CD4-positive, CD25-positive, alpha-beta regulatory T cell (primary cell): ENCODE results near the gene MRPS27. TPM values are rescaled to one million over a fixed set of nuclear protein-coding genes. Genes with fewer than 3 reads are reported as not detected.
"Not testable (repeated sequence)": the region's sequence is repeated elsewhere in the genome, so short reads cannot be mapped to it uniquely, and the experiment has no call there.

Source experiments
- ATAC-seq, 2 donors: fragments of 150-1000 bp; cut with Tn5 transposase; one replicate each; pipeline ENCODE4 v1.10.0; 2021; ENCODE audit warnings: low read depth in 2 of 2, moderate number of reproducible peaks in 2 of 2, moderate library complexity in 1 of 2
- DNase-seq, 3 donors: peaks; one replicate each; pipeline versions ENCODE4 v3.0.0 to v3.0.0-alpha.2; 2012 to 2022; ENCODE audit warnings: mixed read lengths in 1 of 3
- H3K27ac ChIP-seq: one replicate; pipeline ENCODE4 v1.7.0; 2013; ENCODE audit warnings: mild to moderate bottlenecking, low read length; ENCODE audit not compliant: insufficient read depth, poor library complexity, severe bottlenecking
- H3K27me3 ChIP-seq: one replicate; pipeline ENCODE4 v1.7.0; 2013; ENCODE audit warnings: low read length; ENCODE audit not compliant: control insufficient read depth, insufficient read depth
- H3K36me3 ChIP-seq: one replicate; pipeline ENCODE4 v1.7.0; 2013; ENCODE audit warnings: mild to moderate bottlenecking, low read length, moderate library complexity; ENCODE audit not compliant: control insufficient read depth, insufficient read depth
- H3K4me1 ChIP-seq: 2 replicates; pipeline ENCODE4 v1.7.0; 2013; ENCODE audit warnings: mild to moderate bottlenecking, low read length; ENCODE audit not compliant: insufficient read depth, control insufficient read depth, poor library complexity, severe bottlenecking
- H3K4me3 ChIP-seq: one replicate; pipeline ENCODE4 v1.7.0; 2013; ENCODE audit warnings: low read depth, mild to moderate bottlenecking, low read length, moderate library complexity
- H3K9me3 ChIP-seq, 2 experiments: 1 replicate in 1 of 2; 2 replicates in 1 of 2; pipeline ENCODE4 v1.7.0; 2013; ENCODE audit warnings: low read length in 2 of 2, mild to moderate bottlenecking in 1 of 2, moderate library complexity in 1 of 2; ENCODE audit not compliant: control insufficient read depth in 2 of 2
- H3K27ac Mint-ChIP-seq, 3 donors: one replicate each; pipeline ENCODE4 v1.8.0; 2020 to 2022; ENCODE audit warnings: mild to moderate bottlenecking in 3 of 3, mixed read lengths in 3 of 3, moderate library complexity in 2 of 3
- H3K27me3 Mint-ChIP-seq: one replicate; pipeline ENCODE4 v1.8.0; 2022; ENCODE audit warnings: mild to moderate bottlenecking, mixed read lengths
- H3K36me3 Mint-ChIP-seq: one replicate; pipeline ENCODE4 v1.8.0; 2020; ENCODE audit warnings: mixed read lengths
- H3K4me1 Mint-ChIP-seq, 4 donors: one replicate each; pipeline ENCODE4 v1.8.0; 2020 to 2022; ENCODE audit warnings: mixed read lengths in 4 of 4, mild to moderate bottlenecking in 1 of 4
- H3K4me3 Mint-ChIP-seq, 4 donors: one replicate each; pipeline ENCODE4 v1.8.0; 2020 to 2022; ENCODE audit warnings: mild to moderate bottlenecking in 4 of 4, mixed read lengths in 4 of 4, moderate library complexity in 3 of 4
- H3K9me3 Mint-ChIP-seq, 7 donors: one replicate each; pipeline ENCODE4 v1.8.0; 2020 to 2022; ENCODE audit warnings: mixed read lengths in 7 of 7, mild to moderate bottlenecking in 3 of 7, moderate library complexity in 2 of 7
- polyA plus RNA-seq, 4 donors: library from polyadenylated mRNA; unstranded; fragments of 300-500 nt; fragmentation: Illumina TruSeq; gene quantifications; one replicate each; pipeline ENCODE4 v1.2.3, GENCODE V29; 2021
- total RNA-seq: library from RNA; stranded (reverse); gene quantifications from one replicate; pipeline ENCODE4 v1.2.3, GENCODE V29; 2022

MRPS27 gene
- total and polyA plus RNA-seq, 5 donors from 2014 or later: 36.2 to 53.1 (median 42.5) TPM

DNA sequence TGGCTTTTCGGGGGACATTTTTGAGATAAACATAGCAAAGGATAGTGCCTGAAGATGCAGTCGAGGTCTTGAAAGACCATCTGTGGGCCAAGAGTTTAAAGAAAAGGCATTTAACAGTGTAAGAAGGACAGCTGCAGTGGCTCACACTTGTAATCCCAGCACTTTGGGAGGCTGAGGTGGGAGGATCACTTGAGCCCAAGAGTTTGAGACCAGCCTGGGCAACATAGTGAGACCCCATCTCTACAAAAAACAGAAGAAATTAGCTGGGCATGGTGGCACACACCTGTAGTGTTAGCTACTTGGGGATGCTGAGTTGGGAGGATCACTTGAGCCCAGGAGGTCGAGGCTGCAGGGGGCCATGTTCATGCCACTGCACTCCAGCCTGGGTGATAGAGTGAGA is 148.9 kb downstream of the MRPS27 start:
- H3K27ac ChIP-seq, H3K9me3 ChIP-seq, H3K27ac Mint-ChIP-seq, H3K36me3 ChIP-seq, H3K4me3 ChIP-seq, H3K4me1 ChIP-seq, H3K4me3 Mint-ChIP-seq, H3K4me1 Mint-ChIP-seq, H3K9me3 Mint-ChIP-seq, ATAC-seq, H3K27me3 ChIP-seq, DNase-seq, H3K36me3 Mint-ChIP-seq: not testable (repeated sequence)
- peaks cover 29% of the 10 kb centered on the region for H3K27me3 Mint-ChIP-seq

DNA sequence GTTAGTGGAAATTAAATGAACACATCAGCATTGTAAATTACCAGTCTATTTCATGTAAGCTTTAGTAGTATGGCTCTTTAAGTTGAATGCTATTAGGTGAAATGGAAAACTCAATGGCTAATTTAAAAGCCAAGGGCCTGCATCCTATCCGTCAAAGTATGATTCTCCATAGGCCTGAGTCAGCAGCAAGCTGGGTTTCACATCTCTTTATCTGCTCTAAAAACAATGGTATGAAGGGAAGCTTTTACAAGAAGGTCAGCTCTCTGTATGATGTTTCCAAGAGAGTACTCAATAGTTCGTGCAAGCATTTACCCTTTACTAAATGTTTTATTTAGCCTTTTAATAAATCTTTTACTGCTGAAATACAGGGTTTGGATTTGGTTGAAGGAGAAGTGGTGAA is 149.9 kb downstream of the MRPS27 start:
- H3K36me3 ChIP-seq: no peaks in the 10 kb centered on the region
- H3K27ac ChIP-seq: no peak overlapping the region
- no peaks in the 10 kb centered on the region for H3K4me1 Mint-ChIP-seq
- H3K4me3 ChIP-seq: no peak overlapping the region
- no peak overlapping the region for H3K4me3 Mint-ChIP-seq
- no peak for ATAC-seq
- H3K36me3 Mint-ChIP-seq: no peaks in the 10 kb centered on the region
- peaks cover 0 to 3% (median 0%) of the 10 kb centered on the region in 7 donors for H3K9me3 Mint-ChIP-seq
- no peak overlapping the region for H3K27ac Mint-ChIP-seq
- H3K27me3 ChIP-seq: peaks cover 11% of the 10 kb centered on the region
- DNase-seq: no peak
- no peaks in the 10 kb centered on the region for H3K9me3 ChIP-seq
- peaks cover 26% of the 10 kb centered on the region for H3K27me3 Mint-ChIP-seq
- no peaks in the 10 kb centered on the region for H3K4me1 ChIP-seq

Other genes starting within 250 kb of the MRPS27 start
- 0.12 TPM for gene MAP1B, start 212.8 kb downstream of the MRPS27 start, total RNA-seq
- under 1 TPM; 0.13 to 0.23 (median 0.14) TPM for gene MAP1B, start 212.8 kb downstream of the MRPS27 start, polyA plus RNA-seq
- gene PTCD2, start 133 bp upstream of the MRPS27 start, total RNA-seq: 3.4 TPM
- gene PTCD2, start 133 bp upstream of the MRPS27 start, polyA plus RNA-seq: 1 to 10 TPM; 5.4 to 6.5 (median 5.9) TPM
- gene ZNF366, start 187.2 kb upstream of the MRPS27 start, total RNA-seq: not detected
- not detected for gene ZNF366, start 187.2 kb upstream of the MRPS27 start, polyA plus RNA-seq